HG03196 (cell line): ENCODE results near the gene ARHGAP35.

Experiments
- ATAC-seq: cut with Tn5 transposase; IDR thresholded peaks from one replicate; pipeline ENCODE4 v1.9.1; 2021; ENCODE audit not compliant: unreplicated experiment

Gene ARHGAP35

DNA sequence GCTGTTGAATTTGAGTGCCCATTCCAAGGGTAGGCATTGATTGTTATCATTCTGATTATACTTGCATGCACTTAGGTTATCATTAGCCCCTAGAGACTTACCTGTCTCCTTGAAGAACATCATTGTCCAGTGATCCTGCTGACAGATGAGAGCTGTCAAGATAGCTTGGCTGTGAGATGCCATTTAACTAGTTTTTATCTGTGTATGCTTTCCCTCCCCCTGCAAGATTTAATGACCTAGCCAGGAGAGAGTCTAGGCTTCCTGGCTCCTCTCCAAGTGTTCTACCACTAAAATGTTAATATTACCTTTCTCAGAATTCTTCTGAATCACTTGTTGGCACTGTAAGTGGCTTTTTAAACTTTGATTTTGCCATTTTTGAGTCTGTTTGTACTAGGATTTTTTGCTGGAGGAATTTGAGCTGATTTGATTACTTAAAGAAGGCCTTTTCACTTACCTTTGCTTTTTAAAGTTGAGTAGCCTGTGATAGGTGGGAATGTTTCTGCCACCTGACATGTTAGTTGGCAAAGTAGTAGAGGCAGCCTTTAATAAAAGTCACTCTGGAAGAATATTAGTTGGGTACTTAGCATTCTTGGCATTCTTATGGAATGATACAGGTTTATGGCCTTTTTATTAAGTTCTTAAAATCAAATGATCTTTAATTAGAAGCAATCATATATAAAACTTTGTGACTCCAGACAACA, 41.1 kb downstream of the ARHGAP35 start:
- ATAC-seq = no peak

DNA sequence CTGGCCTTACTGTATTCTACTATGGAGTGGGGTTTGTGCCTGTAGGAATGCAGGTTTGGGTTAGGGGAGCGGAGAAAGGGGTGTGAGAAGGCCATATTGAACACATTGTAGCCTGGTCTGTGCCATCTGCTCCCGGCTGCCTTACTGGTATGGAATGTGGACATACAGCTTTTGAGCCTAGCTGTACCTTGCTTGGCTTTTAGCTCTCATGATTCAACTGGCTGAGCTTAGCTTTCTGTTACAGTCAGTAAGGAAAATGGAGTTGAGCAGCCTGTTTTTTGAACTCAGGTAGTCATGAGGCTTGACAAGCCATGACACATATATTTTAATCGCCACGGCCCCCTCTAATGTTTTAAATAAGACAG, 41.6 kb downstream of the ARHGAP35 start:
- ATAC-seq = no peak

DNA sequence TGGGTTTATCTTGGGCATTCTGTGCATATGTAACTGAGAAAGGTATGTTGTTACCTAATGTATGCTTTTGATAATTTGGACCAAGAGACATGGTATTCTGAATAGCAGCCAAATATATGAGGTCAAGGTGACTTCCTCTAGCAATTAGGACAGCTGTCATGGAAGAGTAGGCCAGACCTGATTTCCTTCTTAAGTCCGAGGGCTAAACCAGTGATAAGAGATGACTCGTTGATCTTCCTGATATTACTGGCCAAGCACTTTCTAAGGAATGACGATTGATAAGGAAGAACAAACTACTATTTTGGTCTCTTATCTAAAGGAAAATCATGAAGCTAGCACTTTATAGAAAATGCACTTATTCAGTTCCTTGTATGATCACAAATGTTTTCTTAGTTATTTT, 42.7 kb downstream of the ARHGAP35 start:
- no peak for ATAC-seq

GRCh38 chr19:46904114-46905060, 43.6 kb downstream of the ARHGAP35 start:
- ATAC-seq = no peak

- ATAC-seq = no peak
Observed at GRCh38 chr19:46906221-46906620, 45.4 kb downstream of the ARHGAP35 start.

GRCh38 chr19:46907880-46908279, 47.1 kb downstream of the ARHGAP35 start:
- no peak for ATAC-seq

DNA sequence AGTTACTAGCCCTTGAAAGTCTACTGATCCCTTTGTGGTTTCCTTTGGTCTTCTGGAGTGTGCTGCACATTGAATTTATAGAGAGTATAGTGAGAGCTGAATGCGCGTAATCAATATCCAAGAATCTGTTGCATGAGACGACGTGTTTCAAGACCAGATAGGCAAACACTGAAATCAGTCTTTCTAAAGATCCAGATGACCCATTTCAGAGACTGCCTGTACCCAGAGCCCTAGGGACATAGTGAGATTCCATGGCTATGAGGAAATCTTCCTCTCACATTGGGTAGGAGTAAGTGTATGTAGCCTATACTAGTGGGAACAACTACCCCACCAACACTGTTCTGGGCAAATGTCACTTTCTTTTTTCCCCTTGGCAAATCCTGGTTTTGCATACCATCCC, 48.6 kb downstream of the ARHGAP35 start:
- ATAC-seq = no peak
